Stimulated activated naive B cell treated with anti-CD40 and anti-IgM and Interleukin-4, amounts not matched to agents 10 μg/mL and 1 μg/mL and 100 μg/mL, for 72 hours (primary cell): ENCODE measurements around the gene ACP6.
"Not testable (repeated sequence)": the region's sequence is repeated elsewhere in the genome, so short reads cannot be mapped to it uniquely, and the experiment has no call there.

Experiments used
- ATAC-seq, 2 donors: fragments of 150-1000 bp; cut with Tn5 transposase; replicated peaks; 2 replicates each; pipeline ENCODE4 v1.10.0; 2021; ENCODE audit warnings: moderate library complexity in 1 of 2
- DNase-seq: peaks from one replicate; pipeline ENCODE4 v3.0.0; 2021
- H3K27ac Mint-ChIP-seq: one replicate; pipeline ENCODE4 v1.8.0; 2022; ENCODE audit warnings: mild to moderate bottlenecking, mixed read lengths
- H3K27me3 Mint-ChIP-seq, 2 donors: one replicate each; pipeline ENCODE4 v1.8.0; 2022; ENCODE audit warnings: mixed read lengths in 2 of 2
- H3K36me3 Mint-ChIP-seq, 2 donors: one replicate each; pipeline ENCODE4 v1.8.0; 2022; ENCODE audit warnings: mixed read lengths in 2 of 2, mild to moderate bottlenecking in 1 of 2
- H3K4me1 Mint-ChIP-seq, 2 donors: one replicate each; pipeline ENCODE4 v1.8.0; 2022; ENCODE audit warnings: mixed read lengths in 2 of 2, mild to moderate bottlenecking in 1 of 2
- H3K4me3 Mint-ChIP-seq, 2 donors: one replicate each; pipeline ENCODE4 v1.8.0; 2022; ENCODE audit warnings: mild to moderate bottlenecking in 2 of 2, mixed read lengths in 2 of 2, moderate library complexity in 1 of 2
- H3K9me3 Mint-ChIP-seq, 2 donors: one replicate each; pipeline ENCODE4 v1.8.0; 2022; ENCODE audit warnings: mixed read lengths in 2 of 2, mild to moderate bottlenecking in 1 of 2

The ACP6 gene

GRCh38 chr1:147622731-147623130 is 47.6 kb downstream of the ACP6 start:
- no peak for ATAC-seq
- peaks cover 8 to 12% of the 10 kb centered on the region in 2 donors for H3K4me1 Mint-ChIP-seq
- H3K27ac Mint-ChIP-seq = no peak overlapping the region
- peaks cover 17 to 25% of the 10 kb centered on the region in 2 donors for H3K36me3 Mint-ChIP-seq
- H3K4me3 Mint-ChIP-seq = no peak overlapping the region
- no peaks in the 10 kb centered on the region for H3K9me3 Mint-ChIP-seq
- DNase-seq = no peak
- no peaks in the 10 kb centered on the region for H3K27me3 Mint-ChIP-seq

GRCh38 chr1:147620543-147620942 is 49.8 kb downstream of the ACP6 start:
- no peak for ATAC-seq
- no peak for DNase-seq
- Mint-ChIP-seq H3K36me3 (peaks cover 22 to 31% of the 10 kb centered on the region in 2 donors), H3K4me1 (peaks cover 4 to 7% of the 10 kb centered on the region in 2 donors), H3K27ac (no peak overlapping the region), H3K27me3 (no peaks in the 10 kb centered on the region), H3K9me3 (no peaks in the 10 kb centered on the region), H3K4me3 (no peak overlapping the region)

GRCh38 chr1:147619741-147620140 is 50.6 kb downstream of the ACP6 start:
- no peak overlapping the region for H3K4me3 Mint-ChIP-seq

GRCh38 chr1:147618771-147619170 is 51.6 kb downstream of the ACP6 start:
- no peak for DNase-seq
- no peaks in the 10 kb centered on the region for H3K9me3 Mint-ChIP-seq
- no peak overlapping the region for H3K4me3 Mint-ChIP-seq
- H3K4me1 Mint-ChIP-seq = no peaks in the 10 kb centered on the region
- peaks cover 21 to 41% of the 10 kb centered on the region in 2 donors for H3K36me3 Mint-ChIP-seq
- ATAC-seq = no peak
- no peaks in the 10 kb centered on the region for H3K27me3 Mint-ChIP-seq
- H3K27ac Mint-ChIP-seq = no peak overlapping the region

More at GRCh38 chr1:147619741-147620140, 50.6 kb downstream of the ACP6 start:
- H3K27me3 Mint-ChIP-seq = no peaks in the 10 kb centered on the region
- peaks cover 21 to 33% of the 10 kb centered on the region in 2 donors for H3K36me3 Mint-ChIP-seq
- H3K9me3 Mint-ChIP-seq = no peaks in the 10 kb centered on the region
- H3K4me1 Mint-ChIP-seq = no peaks in the 10 kb centered on the region
- H3K27ac Mint-ChIP-seq = no peak overlapping the region
- ATAC-seq (no peak), DNase-seq (no peak)

- H3K4me1 Mint-ChIP-seq = no peaks in the 10 kb centered on the region
- DNase-seq (no peak), ATAC-seq (no peak)
- H3K27ac Mint-ChIP-seq = no peak overlapping the region
- no peak overlapping the region for H3K4me3 Mint-ChIP-seq
- H3K9me3 Mint-ChIP-seq = no peaks in the 10 kb centered on the region
- no peaks in the 10 kb centered on the region for H3K27me3 Mint-ChIP-seq
- H3K36me3 Mint-ChIP-seq = peaks cover 23 to 41% of the 10 kb centered on the region in 2 donors
Observed at GRCh38 chr1:147618077-147618569, 52.2 kb downstream of the ACP6 start.

GRCh38 chr1:147614966-147615365 is 55.4 kb downstream of the ACP6 start:
- not testable (repeated sequence) for H3K27ac Mint-ChIP-seq

GRCh38 chr1:147613506-147613905 is 56.8 kb downstream of the ACP6 start:
- no peak overlapping the region for H3K27ac Mint-ChIP-seq
- no peak for ATAC-seq
- peaks cover 0 to under 1% of the 10 kb centered on the region in 2 donors for H3K4me1 Mint-ChIP-seq
- no peak for DNase-seq
- no peaks in the 10 kb centered on the region for H3K9me3 Mint-ChIP-seq
- peaks cover 19 to 36% of the 10 kb centered on the region in 2 donors for H3K36me3 Mint-ChIP-seq
- no peaks in the 10 kb centered on the region for H3K27me3 Mint-ChIP-seq
- H3K4me3 Mint-ChIP-seq = no peak overlapping the region

More at GRCh38 chr1:147614966-147615365, 55.4 kb downstream of the ACP6 start:
- H3K36me3 Mint-ChIP-seq = peaks cover 24 to 40% of the 10 kb centered on the region in 2 donors
- H3K4me3 Mint-ChIP-seq, ATAC-seq, DNase-seq, H3K4me1 Mint-ChIP-seq, H3K9me3 Mint-ChIP-seq, H3K27me3 Mint-ChIP-seq: not testable (repeated sequence)

GRCh38 chr1:147612366-147612765 is 58.0 kb downstream of the ACP6 start:
- DNase-seq = no peak
- H3K36me3 Mint-ChIP-seq = peaks cover 27 to 46% of the 10 kb centered on the region in 2 donors
- H3K4me1 Mint-ChIP-seq = peaks cover 4 to 9% of the 10 kb centered on the region in 2 donors
- H3K4me3 Mint-ChIP-seq = no peak overlapping the region
- H3K27ac Mint-ChIP-seq = no peak overlapping the region
- no peaks in the 10 kb centered on the region for H3K9me3 Mint-ChIP-seq
- no peak for ATAC-seq
- H3K27me3 Mint-ChIP-seq = no peaks in the 10 kb centered on the region

- Mint-ChIP-seq H3K27ac (no peak overlapping the region), H3K27me3 (no peaks in the 10 kb centered on the region), H3K9me3 (no peaks in the 10 kb centered on the region), H3K36me3 (peaks cover 29 to 51% of the 10 kb centered on the region in 2 donors), H3K4me3 (no peak overlapping the region), H3K4me1 (peaks cover 4 to 9% of the 10 kb centered on the region in 2 donors)
- ATAC-seq (no peak), DNase-seq (no peak)
Observed at GRCh38 chr1:147611586-147611985, 58.7 kb downstream of the ACP6 start.

GRCh38 chr1:147611021-147611426 is 59.3 kb downstream of the ACP6 start:
- no peak overlapping the region for H3K27ac Mint-ChIP-seq
- no peak overlapping the region for H3K4me3 Mint-ChIP-seq
- H3K36me3 Mint-ChIP-seq = peaks cover 29 to 52% of the 10 kb centered on the region in 2 donors
- H3K27me3 Mint-ChIP-seq = no peaks in the 10 kb centered on the region
- ATAC-seq (no peak), DNase-seq (no peak)
- H3K4me1 Mint-ChIP-seq = peaks cover 4 to 9% of the 10 kb centered on the region in 2 donors
- H3K9me3 Mint-ChIP-seq = no peaks in the 10 kb centered on the region

- Mint-ChIP-seq H3K9me3 (no peaks in the 10 kb centered on the region), H3K4me3 (no peak overlapping the region), H3K27me3 (no peaks in the 10 kb centered on the region), H3K27ac (no peak overlapping the region), H3K4me1 (peaks cover 4 to 9% of the 10 kb centered on the region in 2 donors), H3K36me3 (peaks cover 24 to 47% of the 10 kb centered on the region in 2 donors)
- ATAC-seq (no peak), DNase-seq (no peak)
Observed at GRCh38 chr1:147609358-147609757, 61.0 kb downstream of the ACP6 start.

- H3K36me3 Mint-ChIP-seq = peaks cover 24 to 42% of the 10 kb centered on the region in 2 donors
- no peak for ATAC-seq
- peaks cover 4 to 9% of the 10 kb centered on the region in 2 donors for H3K4me1 Mint-ChIP-seq
- H3K27me3 Mint-ChIP-seq = no peaks in the 10 kb centered on the region
- no peak for DNase-seq
- no peak overlapping the region for H3K4me3 Mint-ChIP-seq
- no peaks in the 10 kb centered on the region for H3K9me3 Mint-ChIP-seq
- H3K27ac Mint-ChIP-seq = no peak overlapping the region
Observed at GRCh38 chr1:147608596-147608995, 61.7 kb downstream of the ACP6 start.

- no peaks in the 10 kb centered on the region for H3K27me3 Mint-ChIP-seq
- no peaks in the 10 kb centered on the region for H3K9me3 Mint-ChIP-seq
- peaks cover 13 to 19% of the 10 kb centered on the region in 2 donors for H3K4me1 Mint-ChIP-seq
- peaks cover 13 to 29% of the 10 kb centered on the region in 2 donors for H3K36me3 Mint-ChIP-seq
- ATAC-seq (no peak), DNase-seq (no peak)
- H3K27ac Mint-ChIP-seq = no peak overlapping the region
- H3K4me3 Mint-ChIP-seq = no peak overlapping the region
Observed at GRCh38 chr1:147605591-147605990, 64.7 kb downstream of the ACP6 start.

GRCh38 chr1:147603986-147604385 is 66.3 kb downstream of the ACP6 start:
- Mint-ChIP-seq H3K9me3 (no peaks in the 10 kb centered on the region), H3K4me1 (peaks cover 17 to 26% of the 10 kb centered on the region in 2 donors), H3K36me3 (peaks cover 12 to 29% of the 10 kb centered on the region in 2 donors), H3K27ac (no peak overlapping the region), H3K27me3 (peaks cover 0 to 2% of the 10 kb centered on the region in 2 donors), H3K4me3 (no peak overlapping the region)
- DNase-seq (no peak), ATAC-seq (no peak)
